Activated CD4-positive, alpha-beta T cell treated with anti-CD3 and anti-CD28 coated beads for 4 hours (primary cell): ENCODE data around the gene PYGL.
"Not testable (repeated sequence)": the region's sequence is repeated elsewhere in the genome, so short reads cannot be mapped to it uniquely, and the experiment has no call there.

Experiments used
- DNase-seq, 2 donors: peaks; one replicate each; pipeline ENCODE4 v3.0.0-alpha.2; 2020

The PYGL gene

GRCh38 chr14:50943943-50944646 lies at the start of gene PYGL:
Gene PYGL, minus strand, starts transcription at chr14:50944483. Its CDS starts 80 bp downstream, at chr14:50944403.
- DNase-seq = peak; percentile 7 to 14

DNA sequence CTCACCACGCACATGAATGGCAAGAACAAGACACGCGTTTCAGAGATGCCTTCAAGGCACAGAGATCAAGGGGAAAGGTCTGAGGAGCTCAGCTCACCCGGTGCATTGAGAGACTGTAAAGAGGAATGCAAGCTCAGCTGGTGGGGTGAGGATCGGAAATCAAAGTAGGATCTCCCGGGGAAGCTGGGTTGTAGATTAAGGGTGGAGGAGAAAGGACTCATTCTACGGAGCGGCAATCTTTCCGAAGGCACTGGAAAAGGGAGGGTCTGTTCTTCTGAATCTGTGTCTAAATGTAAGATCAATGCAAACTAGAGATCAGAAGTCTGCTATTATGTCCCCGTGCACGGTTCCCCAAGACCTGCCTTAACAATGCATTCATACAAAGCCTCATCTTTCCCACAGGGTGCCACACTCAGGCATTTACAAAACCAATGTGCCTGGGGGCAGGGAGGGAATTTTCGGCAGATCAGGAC lies 41.6 kb upstream of the PYGL start:
- no peak for DNase-seq

DNA sequence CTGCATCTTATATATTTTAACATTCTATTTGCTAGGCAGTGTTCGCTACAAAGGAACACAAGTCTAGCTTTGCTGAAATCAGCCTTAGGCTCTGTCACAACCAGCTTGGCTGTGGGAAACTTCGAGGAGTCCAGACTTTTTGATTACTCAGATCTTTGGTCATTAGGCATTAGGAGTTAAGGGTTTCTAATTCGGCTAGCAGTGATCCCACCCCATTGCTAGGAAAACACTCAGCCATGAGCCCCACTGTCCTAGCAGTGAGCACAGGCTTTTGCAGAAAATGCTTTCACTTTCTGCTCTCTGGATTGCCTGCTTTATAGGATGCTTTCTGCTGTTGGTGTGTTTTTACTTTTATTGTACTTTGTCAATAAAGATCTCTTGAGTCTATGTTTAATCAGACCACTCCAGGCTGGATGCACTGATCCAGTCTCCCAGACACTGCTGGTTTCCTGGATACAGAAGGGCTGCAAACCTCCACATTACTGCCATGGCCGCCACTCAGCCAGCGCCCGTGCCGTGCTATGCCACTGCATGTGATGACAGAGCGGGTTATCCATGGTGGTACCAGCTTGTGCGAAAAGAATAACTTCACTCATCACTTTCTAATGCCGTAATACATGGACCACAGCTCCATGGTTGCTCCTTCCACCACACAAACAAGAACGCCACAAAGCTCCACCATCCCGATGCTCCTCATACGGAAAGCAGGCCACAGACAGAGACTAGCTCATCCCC lies 41.0 kb upstream of the PYGL start:
- DNase-seq = no peak

DNA sequence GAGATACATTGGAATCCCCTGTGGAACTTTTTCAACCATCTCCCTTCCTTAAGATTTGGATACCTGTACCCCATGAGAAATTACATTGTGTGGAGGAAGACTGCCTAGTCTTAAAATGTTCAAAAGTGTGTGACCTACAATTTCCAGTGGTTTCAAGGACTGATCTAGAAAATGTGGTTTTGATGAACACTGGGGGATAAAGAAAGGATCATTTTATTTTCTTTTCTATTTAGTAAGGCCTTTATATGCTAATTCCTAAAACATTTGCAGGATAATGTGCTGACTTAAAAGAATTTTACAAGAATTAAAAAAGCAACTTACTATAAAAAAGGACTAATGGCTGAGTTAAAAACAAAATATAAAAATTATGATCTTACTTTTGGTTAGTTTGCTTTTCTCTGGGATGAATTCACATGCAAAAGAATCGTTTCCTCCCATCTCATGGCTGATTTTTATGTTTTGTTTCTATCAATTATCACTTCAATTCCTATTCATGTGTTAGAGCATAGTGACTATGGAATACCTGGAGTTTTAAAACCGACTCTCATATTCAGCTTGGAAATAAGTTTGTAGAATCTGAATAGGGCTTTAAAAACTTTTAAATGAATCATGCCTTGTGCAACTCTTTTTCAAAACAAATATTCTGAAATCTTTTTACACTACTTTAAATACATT lies 39.9 kb upstream of the PYGL start:
- DNase-seq = no peak

DNA sequence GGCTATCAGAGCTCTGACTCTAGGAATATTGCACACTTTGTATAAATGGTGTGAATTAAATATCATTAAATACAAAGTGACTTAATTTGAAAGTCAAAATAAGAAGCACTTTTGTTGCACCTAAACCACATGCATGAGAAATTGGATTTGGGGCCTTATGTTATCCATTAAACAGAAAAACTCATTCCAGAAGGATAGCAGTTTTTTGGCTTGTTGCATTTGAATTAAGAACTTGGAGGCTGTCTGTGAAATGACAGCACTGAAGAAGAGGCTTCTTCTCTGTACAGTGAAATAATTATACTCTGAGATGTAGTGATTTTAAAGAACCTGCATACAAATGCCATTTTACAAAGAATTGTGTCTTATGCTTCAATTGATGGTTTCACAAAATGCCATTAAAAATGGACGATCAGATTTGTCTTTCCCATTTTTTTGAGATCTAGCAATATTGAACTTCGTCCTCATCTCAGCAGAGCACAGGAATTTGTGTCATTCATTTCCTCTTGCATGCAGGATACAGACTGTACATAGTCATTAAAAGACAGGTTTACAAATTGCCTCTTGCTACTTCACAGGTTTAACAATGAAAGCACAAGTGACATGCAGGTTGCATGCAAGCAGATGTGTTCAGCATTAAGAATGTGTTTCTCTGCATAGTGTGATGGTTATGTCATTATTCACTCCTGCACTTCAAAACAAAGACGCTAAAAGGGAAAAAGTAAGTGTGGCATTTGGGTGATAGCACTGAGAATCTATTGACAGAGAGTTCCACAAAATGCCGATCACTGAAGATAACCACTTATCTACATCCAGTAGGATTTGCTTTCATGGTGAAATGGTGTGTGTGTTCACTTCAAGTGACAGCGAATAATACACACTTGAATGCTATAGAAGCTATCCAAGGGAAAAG lies 35.9 kb upstream of the PYGL start:
- no peak for DNase-seq

GRCh38 chr14:50978888-50979287 lies 34.6 kb upstream of the PYGL start:
- no peak for DNase-seq

GRCh38 chr14:50978529-50978871 lies 34.2 kb upstream of the PYGL start:
- no peak for DNase-seq

DNA sequence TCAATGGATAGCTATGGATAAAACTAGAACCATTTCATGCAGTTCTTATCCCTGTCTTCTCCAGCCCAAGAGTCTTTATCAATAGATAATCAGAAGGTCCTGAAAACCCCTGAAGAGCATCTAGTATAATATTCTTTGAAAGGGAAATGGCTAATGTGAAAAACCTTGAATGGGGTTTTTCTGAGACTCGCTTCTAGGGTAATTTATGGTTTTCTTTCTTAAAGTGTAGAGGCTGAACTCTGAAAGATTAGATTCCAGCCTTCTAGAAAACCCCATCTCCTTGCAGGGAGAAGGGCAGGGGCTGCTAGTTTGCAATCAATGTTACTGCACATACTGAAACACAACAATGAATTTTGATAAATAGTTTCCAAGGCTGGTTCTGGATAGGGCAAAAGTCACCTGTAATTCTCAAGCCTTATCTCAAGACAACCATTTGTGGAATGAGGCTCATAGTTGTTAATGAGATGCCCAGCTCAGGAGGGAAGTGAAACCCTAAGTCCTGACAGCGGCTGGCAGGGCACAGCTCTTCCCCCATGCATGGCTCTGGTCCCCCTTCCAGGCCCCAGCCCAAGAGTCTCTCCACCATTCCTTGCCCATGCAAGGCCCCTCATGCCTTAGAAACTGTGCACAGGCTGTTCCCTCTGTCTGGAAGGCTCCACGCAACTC lies 33.7 kb upstream of the PYGL start:
- DNase-seq = no peak

GRCh38 chr14:50974118-50974517 lies 29.8 kb upstream of the PYGL start:
- no peak for DNase-seq

DNA sequence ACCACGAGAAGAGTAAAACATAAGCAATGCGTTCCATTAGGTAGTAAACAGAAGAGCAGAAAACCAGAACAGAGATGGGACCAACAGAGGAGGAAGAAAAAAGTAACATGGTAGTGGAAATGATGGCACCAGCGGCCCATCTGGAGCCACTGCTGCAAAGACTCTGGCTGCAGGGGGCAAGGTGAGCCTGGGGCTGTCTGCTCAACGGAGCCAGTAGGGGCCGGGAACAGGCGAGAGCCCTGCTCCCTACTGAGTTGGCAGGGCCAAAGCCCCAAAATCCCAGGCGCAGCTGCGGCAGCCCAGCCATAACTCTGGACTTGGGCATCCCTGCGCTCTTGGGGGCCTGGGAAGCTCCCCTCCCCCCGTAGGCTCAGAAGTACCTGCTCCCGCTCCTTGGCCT lies 28.5 kb upstream of the PYGL start:
- no peak for DNase-seq

GRCh38 chr14:50970886-50971781 lies 26.9 kb upstream of the PYGL start:
- no peak for DNase-seq

- DNase-seq = no peak
Observed at GRCh38 chr14:50967790-50968189, 23.5 kb upstream of the PYGL start.

DNA sequence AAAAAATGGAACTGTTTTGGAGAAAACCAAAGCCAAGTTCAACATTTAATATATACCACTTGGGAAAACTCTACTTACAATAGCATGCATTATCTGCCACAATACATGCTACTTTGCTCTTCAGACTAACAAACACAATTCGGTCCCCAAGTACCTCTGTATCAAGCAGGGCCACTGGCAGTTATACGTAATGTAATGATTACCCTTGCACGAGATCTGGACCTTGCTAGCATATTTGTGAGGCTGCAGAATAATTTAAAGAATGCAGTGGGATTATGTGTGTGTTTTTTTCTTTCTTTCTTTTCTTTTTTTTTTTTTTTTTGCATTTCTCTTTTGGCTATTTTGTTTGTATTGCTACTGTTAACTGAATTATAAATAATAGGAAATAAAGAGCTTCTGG lies 22.8 kb upstream of the PYGL start:
- DNase-seq = no peak

DNA sequence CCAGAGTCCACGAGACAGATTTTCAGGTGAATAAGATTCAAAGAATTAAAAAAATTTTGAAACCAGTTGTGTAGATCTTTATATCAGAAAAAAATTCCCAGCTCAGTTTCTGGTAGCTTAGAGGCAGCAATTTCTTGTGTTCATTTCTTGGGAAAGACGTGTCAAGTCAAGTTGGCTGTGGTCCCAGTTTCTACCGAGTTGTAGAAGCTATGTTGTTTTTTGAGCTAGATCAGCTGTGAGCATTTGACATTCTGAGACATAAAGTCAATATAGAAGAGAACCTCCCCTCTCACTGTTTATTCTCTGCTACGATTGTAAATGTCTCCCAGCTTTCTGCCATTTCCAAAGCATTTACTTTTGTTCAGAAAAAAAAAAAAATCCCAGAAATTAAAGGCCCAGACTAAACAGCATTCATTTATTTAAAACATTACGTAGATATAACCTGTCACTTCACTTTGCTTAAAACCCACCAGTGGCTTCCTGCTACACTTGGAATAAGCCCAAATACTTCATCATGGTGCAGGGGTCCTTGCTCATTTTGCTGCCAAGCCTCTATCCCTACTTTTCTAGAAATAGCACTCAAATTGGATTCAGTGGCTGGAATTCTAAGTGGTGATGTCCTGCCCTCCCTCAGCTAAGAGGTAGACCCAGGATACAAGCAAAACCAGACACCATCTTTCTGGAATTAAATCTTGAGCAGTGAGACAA lies 20.6 kb upstream of the PYGL start:
- no peak for DNase-seq

- no peak for DNase-seq
Observed at GRCh38 chr14:50963919-50964318, 19.6 kb upstream of the PYGL start.

DNA sequence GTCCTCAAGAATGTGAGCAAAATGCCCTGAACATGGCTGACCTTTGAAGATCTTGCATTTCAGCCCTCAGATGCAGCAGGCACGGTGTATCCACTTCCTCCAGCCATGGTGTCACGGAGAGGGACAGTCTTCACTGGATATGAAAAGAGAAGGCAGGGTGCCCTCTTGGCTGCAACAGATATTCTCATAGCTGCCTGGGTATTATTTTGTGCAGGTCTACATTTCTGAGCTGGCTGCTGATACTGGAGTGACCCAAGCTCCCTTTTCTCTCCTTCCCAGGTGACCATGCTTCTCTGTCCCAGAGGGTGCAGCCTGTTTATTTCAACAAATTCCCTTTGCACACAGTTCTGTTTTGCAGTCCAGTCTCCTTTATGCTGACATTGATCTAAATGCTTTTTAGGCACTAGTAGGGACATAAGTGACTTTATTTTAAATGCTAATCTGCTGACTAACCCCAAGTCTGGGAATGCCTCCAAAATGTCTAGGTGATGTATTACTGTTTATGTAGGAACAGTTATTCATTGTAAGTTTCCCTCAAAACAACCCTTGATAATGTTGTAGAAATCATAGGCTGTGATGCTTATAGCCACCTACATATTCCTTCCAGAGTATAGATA lies 17.4 kb upstream of the PYGL start:
- no peak for DNase-seq

GRCh38 chr14:50957296-50957695 lies 13.0 kb upstream of the PYGL start:
- DNase-seq = no peak

DNA sequence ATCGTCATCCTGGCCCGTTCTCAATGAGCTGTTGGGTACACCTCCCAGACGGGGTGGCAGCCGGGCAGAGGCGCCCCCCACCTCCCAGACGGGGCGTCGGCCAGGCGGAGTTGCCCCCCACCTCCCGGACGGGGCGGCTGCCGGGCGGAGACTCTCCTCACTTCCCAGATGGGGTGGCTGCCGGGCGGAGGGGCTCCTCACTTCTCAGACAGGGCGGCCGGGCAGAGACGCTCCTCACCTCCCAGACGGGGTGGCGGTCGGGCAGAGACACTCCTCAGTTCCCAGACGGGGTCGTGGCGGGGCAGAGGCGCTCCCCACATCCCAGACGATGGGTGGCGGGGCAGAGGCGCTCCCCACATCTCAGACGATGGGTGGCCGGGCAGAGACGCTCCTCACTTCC lies 12.1 kb upstream of the PYGL start:
- not testable (repeated sequence) for DNase-seq

DNA sequence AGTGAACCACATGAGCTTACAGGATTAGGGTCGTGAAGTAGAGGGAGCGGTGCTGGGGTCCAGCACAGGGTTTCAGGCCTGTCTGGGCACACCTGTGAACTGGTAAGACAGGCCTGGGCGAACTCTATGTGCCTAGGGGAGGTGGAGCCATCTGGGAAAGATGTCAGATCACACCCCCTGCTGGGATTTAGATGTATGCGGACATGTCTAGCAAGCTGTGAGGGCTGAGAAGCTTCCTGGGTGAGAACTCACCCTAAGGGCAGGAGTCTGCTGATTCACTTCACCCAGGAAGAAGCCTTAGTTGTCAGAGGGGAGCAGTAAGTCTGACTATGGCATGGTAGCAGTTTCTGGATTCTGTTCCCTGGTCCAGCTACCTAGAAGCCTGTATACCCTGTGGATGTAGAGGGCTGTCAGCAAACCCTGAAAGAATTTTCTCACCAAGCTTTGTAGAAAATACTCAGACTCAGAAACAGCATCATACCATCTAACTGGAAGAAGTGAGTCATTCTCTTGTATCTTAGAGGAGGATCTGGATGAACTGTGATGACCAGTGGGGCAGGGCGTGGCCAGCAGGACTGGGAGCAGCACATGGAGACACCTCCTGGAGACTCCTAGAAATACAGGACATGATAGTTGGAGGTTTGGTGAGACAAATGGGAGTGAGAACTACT lies 11.2 kb upstream of the PYGL start:
- DNase-seq = no peak
